Choroid plexus epithelial cell (primary cell): Measurements from ENCODE around the gene SNUPN.
"Not testable (repeated sequence)": the region's sequence is repeated elsewhere in the genome, so short reads cannot be mapped to it uniquely, and the experiment has no call there.

ENCODE experiments used
- DNase-seq: peaks from one replicate; pipeline ENCODE4 v3.0.0-alpha.2; 2010; ENCODE audit warnings: low read depth
- H3K4me3 ChIP-seq: 2 replicates; pipeline ENCODE4 v1.5.1; 2011; ENCODE audit warnings: low read depth, mild to moderate bottlenecking, control low read depth, low read length, moderate library complexity
- TF ChIP-seq, protein P1 (sequence below): conservative IDR thresholded peaks from 2 replicates; pipeline ENCODE4 v1.5.1; 2011; ENCODE audit warnings: low read depth, mild to moderate bottlenecking, control low read depth, inconsistent platforms, low read length, moderate library complexity

SNUPN gene

GRCh38 chr15:75589071-75589470 lies 36.5 kb downstream of the SNUPN start:
- TF ChIP-seq, protein P1, sequence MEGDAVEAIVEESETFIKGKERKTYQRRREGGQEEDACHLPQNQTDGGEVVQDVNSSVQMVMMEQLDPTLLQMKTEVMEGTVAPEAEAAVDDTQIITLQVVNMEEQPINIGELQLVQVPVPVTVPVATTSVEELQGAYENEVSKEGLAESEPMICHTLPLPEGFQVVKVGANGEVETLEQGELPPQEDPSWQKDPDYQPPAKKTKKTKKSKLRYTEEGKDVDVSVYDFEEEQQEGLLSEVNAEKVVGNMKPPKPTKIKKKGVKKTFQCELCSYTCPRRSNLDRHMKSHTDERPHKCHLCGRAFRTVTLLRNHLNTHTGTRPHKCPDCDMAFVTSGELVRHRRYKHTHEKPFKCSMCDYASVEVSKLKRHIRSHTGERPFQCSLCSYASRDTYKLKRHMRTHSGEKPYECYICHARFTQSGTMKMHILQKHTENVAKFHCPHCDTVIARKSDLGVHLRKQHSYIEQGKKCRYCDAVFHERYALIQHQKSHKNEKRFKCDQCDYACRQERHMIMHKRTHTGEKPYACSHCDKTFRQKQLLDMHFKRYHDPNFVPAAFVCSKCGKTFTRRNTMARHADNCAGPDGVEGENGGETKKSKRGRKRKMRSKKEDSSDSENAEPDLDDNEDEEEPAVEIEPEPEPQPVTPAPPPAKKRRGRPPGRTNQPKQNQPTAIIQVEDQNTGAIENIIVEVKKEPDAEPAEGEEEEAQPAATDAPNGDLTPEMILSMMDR: no peak
- H3K4me3 ChIP-seq: no peak overlapping the region
- DNase-seq: no peak

GRCh38 chr15:75586422-75586821 lies 39.1 kb downstream of the SNUPN start:
- not testable (repeated sequence) for H3K4me3 ChIP-seq, DNase-seq

GRCh38 chr15:75584121-75584520 lies 41.4 kb downstream of the SNUPN start:
- TF ChIP-seq, protein P1: no peak
- no peak for DNase-seq
- no peak overlapping the region for H3K4me3 ChIP-seq

DNA sequence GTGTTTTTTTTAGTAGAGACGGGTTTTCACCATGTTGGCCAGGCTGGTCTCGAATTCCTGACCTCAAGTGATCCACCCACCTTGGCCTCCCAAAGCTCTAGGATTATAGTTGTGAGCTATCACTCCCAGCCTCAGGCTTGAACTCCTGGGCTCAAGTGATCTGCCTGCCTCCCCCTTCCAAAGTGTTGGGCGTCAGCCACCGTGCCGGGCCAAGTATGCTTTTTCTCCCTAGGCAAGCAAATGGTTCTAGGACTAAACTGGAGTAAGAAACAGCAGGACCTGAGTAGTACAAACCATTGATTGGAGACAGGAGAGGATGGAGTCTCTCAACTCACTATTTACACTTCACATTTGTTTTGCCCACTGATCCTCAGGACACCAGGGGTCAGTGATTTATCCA lies 41.8 kb downstream of the SNUPN start:
- DNase-seq: no peak
- no peak overlapping the region for H3K4me3 ChIP-seq
- TF ChIP-seq, protein P1: no peak

DNA sequence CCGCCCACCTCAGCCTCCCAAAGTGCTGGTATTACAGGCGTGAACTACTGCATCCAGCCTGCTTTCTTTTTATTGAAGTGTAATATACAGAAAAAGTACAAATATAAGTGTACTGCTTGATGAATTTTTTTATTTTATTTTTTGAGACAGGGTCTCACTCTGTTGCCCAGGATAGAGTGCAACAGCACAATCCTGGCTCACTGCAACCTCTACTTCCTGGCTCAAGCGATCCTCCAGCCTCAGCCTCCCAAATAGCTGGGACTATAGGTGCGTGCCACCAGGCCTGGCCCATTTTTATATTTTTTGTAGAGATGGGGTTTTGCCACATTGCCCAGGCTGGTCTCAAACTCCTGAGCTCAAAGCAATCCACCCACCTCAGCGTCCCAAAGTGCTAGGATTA lies 42.6 kb downstream of the SNUPN start:
- H3K4me3 ChIP-seq, DNase-seq: not testable (repeated sequence)

DNA sequence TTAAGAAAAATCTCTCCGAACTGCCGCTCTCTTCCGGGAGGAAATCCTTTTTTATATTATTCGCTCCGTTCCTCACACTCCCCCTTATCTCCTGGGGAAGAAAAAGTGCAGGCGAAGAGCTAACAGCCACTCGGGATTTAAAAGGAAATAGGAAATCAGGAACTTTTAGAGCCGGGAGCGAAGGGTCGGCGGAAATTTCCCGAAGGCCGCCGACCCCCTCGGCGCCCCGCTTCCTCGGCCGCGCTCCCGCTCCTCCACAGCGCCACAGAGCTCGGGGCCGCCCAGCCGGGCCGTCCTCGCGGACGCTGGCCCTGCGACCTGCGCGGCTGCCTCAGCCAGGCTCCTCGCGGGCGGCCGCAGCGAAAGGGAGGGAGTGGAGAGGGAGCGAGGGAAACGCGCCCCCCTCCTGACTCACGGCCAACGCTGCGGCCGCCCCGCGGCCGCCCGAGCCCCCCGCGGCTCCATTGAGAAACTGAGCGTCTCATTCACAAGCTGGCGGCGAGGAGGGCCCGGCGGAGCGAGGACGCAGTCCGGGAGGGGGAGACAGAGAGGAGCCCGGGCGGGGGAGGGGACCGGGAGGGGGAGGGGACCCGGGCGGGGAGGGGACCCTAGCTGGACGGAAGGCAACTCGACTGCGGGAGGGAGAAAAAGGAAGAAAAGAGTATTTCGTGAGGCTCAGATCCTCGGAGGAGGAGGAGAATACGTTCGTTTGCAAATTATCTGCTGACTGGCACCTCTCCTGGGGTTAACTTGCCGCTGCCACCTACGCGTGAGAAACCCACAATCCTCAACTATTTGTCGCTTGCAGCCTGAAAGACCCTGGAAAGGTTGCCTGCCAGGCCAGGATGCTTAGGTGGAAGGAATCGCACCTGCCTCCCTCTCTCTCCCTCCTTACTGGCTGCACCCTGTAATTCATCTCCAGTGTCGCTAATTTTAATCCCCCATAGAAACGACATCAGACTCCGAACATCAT lies 46.3 kb downstream of the SNUPN start, which contains the start of gene PTPN9:
TSS of gene PTPN9 (minus strand) at position 368 of the 973 bp plus-strand sequence. CDS start 539 bp downstream, outside the sequence.
- peak; percentile 88 for DNase-seq
- H3K4me3 ChIP-seq: peak within 1 kb of the TSS; percentile 76
- TF ChIP-seq, protein P1: peak; percentile 55

DNA sequence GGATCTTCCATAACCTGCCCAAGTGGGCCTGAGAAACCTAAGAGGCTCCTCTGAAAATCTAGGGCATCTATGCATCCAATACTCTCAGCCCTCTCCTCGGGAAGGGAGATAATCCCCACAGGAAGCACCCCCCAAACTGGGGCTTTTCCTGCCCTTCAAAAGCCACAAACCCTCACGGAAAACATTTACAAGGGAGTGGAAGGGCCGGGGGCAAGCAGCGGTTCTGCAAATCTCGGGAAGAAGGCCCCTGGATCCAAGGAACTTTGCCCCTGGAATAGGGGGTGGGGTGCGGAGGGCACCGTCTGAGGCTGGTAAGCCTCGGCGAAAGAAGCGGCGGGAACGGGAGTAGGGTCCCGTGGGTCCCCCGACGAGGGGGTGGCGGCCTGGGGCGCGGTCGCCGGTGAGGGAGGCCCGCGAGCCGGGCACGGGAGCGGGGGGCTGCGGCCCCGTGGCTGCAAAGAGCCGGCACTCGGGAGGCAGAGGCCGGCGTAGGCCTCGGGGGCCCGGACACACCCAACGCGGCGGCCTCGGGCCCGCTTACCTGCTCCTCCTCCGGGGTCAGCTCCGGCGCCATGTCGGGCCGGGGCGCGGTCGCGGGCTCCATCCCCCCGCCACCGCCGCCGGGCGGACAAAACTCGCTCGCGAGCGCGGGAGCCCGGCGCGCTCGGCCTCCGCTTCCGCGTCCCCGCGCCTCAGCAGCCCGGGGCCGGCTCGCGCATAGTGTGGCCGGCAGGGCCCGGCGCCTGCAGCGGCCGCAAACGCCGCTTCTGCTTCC lies 47.2 kb downstream of the SNUPN start:
- peak overlapping the region; percentile 76 for H3K4me3 ChIP-seq
- TF ChIP-seq, protein P1: no peak
- peak; percentile 39 for DNase-seq
